Fibroblast of pulmonary artery (primary cell): Measurements from ENCODE around the gene TAS2R1.
A peak's percentile ranks its signal among the peaks of the same experiment; 100 is the strongest.

Experiments
- DNase-seq: peaks from one replicate; pipeline ENCODE4 v3.0.0-alpha.2; 2010; ENCODE audit warnings: low read depth
- H3K4me3 ChIP-seq: replicated peaks from 2 replicates; pipeline ENCODE4 v1.5.1; 2011; ENCODE audit warnings: low read depth, mild to moderate bottlenecking, control low read depth, low read length, moderate library complexity
- TF ChIP-seq, protein P1 (sequence below): IDR thresholded peaks from 2 replicates; pipeline ENCODE4 v1.5.1; 2011; ENCODE audit warnings: mild to moderate bottlenecking, control low read depth, low read length, inconsistent platforms; ENCODE audit errors: missing control alignments

Gene TAS2R1

GRCh38 chr5:9624196-9624947 is 5.8 kb downstream of the TAS2R1 start:
- TF ChIP-seq, protein P1, sequence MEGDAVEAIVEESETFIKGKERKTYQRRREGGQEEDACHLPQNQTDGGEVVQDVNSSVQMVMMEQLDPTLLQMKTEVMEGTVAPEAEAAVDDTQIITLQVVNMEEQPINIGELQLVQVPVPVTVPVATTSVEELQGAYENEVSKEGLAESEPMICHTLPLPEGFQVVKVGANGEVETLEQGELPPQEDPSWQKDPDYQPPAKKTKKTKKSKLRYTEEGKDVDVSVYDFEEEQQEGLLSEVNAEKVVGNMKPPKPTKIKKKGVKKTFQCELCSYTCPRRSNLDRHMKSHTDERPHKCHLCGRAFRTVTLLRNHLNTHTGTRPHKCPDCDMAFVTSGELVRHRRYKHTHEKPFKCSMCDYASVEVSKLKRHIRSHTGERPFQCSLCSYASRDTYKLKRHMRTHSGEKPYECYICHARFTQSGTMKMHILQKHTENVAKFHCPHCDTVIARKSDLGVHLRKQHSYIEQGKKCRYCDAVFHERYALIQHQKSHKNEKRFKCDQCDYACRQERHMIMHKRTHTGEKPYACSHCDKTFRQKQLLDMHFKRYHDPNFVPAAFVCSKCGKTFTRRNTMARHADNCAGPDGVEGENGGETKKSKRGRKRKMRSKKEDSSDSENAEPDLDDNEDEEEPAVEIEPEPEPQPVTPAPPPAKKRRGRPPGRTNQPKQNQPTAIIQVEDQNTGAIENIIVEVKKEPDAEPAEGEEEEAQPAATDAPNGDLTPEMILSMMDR, result no peak
- no peak overlapping the region for H3K4me3 ChIP-seq
- peak; percentile 35 for DNase-seq

- no peak overlapping the region for H3K4me3 ChIP-seq
- no peak for DNase-seq
- TF ChIP-seq, protein P1, result no peak
These were observed 6.5 kb downstream of the TAS2R1 start for GRCh38 chr5:9623661-9624060.

GRCh38 chr5:9622971-9623421 is 7.2 kb downstream of the TAS2R1 start:
- TF ChIP-seq, protein P1, result no peak
- DNase-seq, result peak; percentile 93
- H3K4me3 ChIP-seq, result no peak overlapping the region

DNA sequence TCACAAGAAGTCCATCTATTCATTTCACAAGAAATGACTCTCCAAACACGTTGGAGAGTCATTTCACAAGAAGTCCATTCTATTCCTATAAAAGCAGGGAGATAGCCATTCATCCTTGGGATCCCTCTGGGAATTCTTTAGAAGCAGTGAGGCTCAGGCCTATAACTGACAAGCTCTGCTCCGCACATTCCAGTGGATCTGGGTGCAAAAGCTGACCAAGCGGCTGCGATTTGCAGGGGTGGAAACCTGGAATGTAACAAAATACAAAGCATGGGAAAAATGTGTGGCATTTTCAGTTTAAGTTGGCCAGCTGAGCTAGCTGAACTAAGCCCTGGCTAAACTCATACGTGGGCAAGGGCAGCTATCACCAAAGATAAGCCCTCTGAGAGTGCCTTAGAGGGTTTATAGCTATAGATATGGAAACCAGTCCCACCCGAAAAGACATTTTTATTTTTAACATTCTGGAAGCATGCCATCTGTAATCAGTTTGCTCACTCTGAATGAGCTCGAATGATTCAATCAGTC is 8.7 kb downstream of the TAS2R1 start:
- peak; percentile 90 for DNase-seq
- TF ChIP-seq, protein P1, result no peak
- H3K4me3 ChIP-seq, result no peak overlapping the region

- no peak for DNase-seq
- TF ChIP-seq, protein P1, result no peak
- H3K4me3 ChIP-seq, result no peak overlapping the region
These were observed 10.6 kb downstream of the TAS2R1 start for GRCh38 chr5:9619331-9620092.

- no peak overlapping the region for H3K4me3 ChIP-seq
- TF ChIP-seq, protein P1, result peak; percentile 16
- peak; percentile 31 for DNase-seq
These were observed 12.2 kb downstream of the TAS2R1 start for GRCh38 chr5:9617739-9618504.
